GM10248 (cell line): ENCODE measurements around the gene ERBB4.

Source experiments
- CTCF ChIA-PET: fragments of 300-600 bp; sonication (Branson Sonifier 250); formaldehyde crosslinking; extraction: SDS; loops from one replicate; lab custom pipeline; 2021; ENCODE audit warnings: antibody characterized with exemption; lab: Yijun Ruan, JAX
- POLR2A ChIA-PET: fragments of 350-650 bp; sonication (Branson Sonifier 250); formaldehyde crosslinking; extraction: SDS; loops from one replicate; lab custom pipeline; 2020; ENCODE audit warnings: antibody characterized with exemption; lab: Yijun Ruan, JAX
- DNase-seq: peaks from one replicate; pipeline ENCODE4 v3.0.0; 2012; ENCODE audit errors: extremely low spot score
- CTCF ChIP-seq: IDR thresholded peaks from 2 replicates; pipeline ENCODE4 v1.5.1; 2012; ENCODE audit warnings: mild to moderate bottlenecking, low read depth; ENCODE audit errors: extremely low read depth, missing control alignments, control extremely low read depth

Gene ERBB4

GRCh38 chr2:212454149-212454548, 84.5 kb downstream of the ERBB4 start:
- ChIA-PET CTCF (no interaction called here), POLR2A (no interaction called here)
- no peak for TF ChIP-seq CTCF
- no peak for DNase-seq

- DNase-seq, result no peak
- ChIA-PET CTCF (no interaction called here), POLR2A (no interaction called here)
- TF ChIP-seq CTCF, result no peak
Observed at GRCh38 chr2:212451786-212452231, 86.8 kb downstream of the ERBB4 start.

- no peak for TF ChIP-seq CTCF
- DNase-seq, result no peak
- CTCF ChIA-PET, result interaction anchor here (0.9 to 1.3 kb wide), 2 partner anchors 13 to 15 kb away, joined by 3 to 4 read pairs; no protein-coding TSS in a partner anchor
- POLR2A ChIA-PET, result no interaction called here
Observed at GRCh38 chr2:212448698-212449097, 89.9 kb downstream of the ERBB4 start.

GRCh38 chr2:212441821-212442220, 96.8 kb downstream of the ERBB4 start:
- CTCF ChIA-PET, result no interaction called here
- POLR2A ChIA-PET, result no interaction called here
- DNase-seq, result no peak
- TF ChIP-seq CTCF, result no peak

GRCh38 chr2:212441141-212441540, 97.5 kb downstream of the ERBB4 start:
- TF ChIP-seq CTCF, result no peak
- CTCF ChIA-PET, result no interaction called here
- POLR2A ChIA-PET, result no interaction called here
- no peak for DNase-seq

GRCh38 chr2:212428681-212429478, 109.7 kb downstream of the ERBB4 start:
- DNase-seq, result no peak
- POLR2A ChIA-PET, result no interaction called here
- no peak for TF ChIP-seq CTCF
- CTCF ChIA-PET, result no interaction called here
